Neural cell (in vitro differentiated cells): ENCODE data around the gene URAD. TPM values are rescaled to one million over a fixed set of nuclear protein-coding genes. Genes with fewer than 3 reads are reported as not detected.

Source experiments
- H2AFZ ChIP-seq: fragments of 200-600, 300-800 bp; sonication (generic), shearing (Covaris generic); 2 replicates; pipeline ENCODE4 v1.6.0; 2014; ENCODE audit warnings: low read depth, mild to moderate bottlenecking, antibody characterized with exemption, low read length, moderate library complexity
- H3F3A ChIP-seq: fragments of 200-600 bp; shearing (Covaris generic); 2 replicates; pipeline ENCODE4 v1.6.1; 2016; ENCODE audit warnings: mild to moderate bottlenecking, moderate library complexity, mixed read lengths, antibody characterized with exemption, low read length; ENCODE audit not compliant: insufficient read depth, poor library complexity, severe bottlenecking
- H3K27ac ChIP-seq: fragments of 200-600, 300-800 bp; sonication (generic), shearing (Covaris generic); 2 replicates; pipeline ENCODE4 v1.5.1; 2014; ENCODE audit warnings: mild to moderate bottlenecking, low read length, moderate library complexity
- H3K27me3 ChIP-seq: fragments of 300-800, 200-600 bp; sonication (generic), shearing (Covaris generic); 2 replicates; pipeline ENCODE4 v1.6.0; 2014; ENCODE audit warnings: mild to moderate bottlenecking, low read depth, low read length, moderate library complexity; ENCODE audit not compliant: insufficient read depth
- H3K36me3 ChIP-seq: fragments of 300-800, 200-600 bp; sonication (generic), shearing (Covaris generic); 2 replicates; pipeline ENCODE4 v1.5.1; 2014; ENCODE audit warnings: mild to moderate bottlenecking, antibody characterized with exemption, low read length, moderate library complexity; ENCODE audit not compliant: insufficient read depth
- H3K4me2 ChIP-seq: fragments of 300-800, 200-600 bp; sonication (generic), shearing (Covaris generic); 2 replicates; pipeline ENCODE4 v1.6.0; 2014; ENCODE audit warnings: mild to moderate bottlenecking, low read length
- H3K4me3 ChIP-seq: fragments of 300-800, 200-600 bp; sonication (generic), shearing (Covaris generic); 2 replicates; pipeline ENCODE4 v1.5.1; 2014; ENCODE audit warnings: mild to moderate bottlenecking, low read length, moderate library complexity
- H3K79me2 ChIP-seq: fragments of 200-600 bp; shearing (Covaris generic); replicated peaks from 2 replicates; pipeline ENCODE4 v1.6.0; 2014; ENCODE audit warnings: mild to moderate bottlenecking, low read length, moderate library complexity; ENCODE audit not compliant: insufficient read depth
- H3K9ac ChIP-seq: fragments of 300-800, 200-600 bp; sonication (generic), shearing (Covaris generic); 2 replicates; pipeline ENCODE4 v1.6.1; 2016; ENCODE audit warnings: mild to moderate bottlenecking, low read length, mixed read lengths
- H3K9me2 ChIP-seq: fragments of 200-600 bp; shearing (Covaris generic); 2 replicates; pipeline ENCODE4 v1.6.1; 2016; ENCODE audit warnings: mild to moderate bottlenecking, low read length, mixed read lengths; ENCODE audit not compliant: insufficient read depth
- H3K9me3 ChIP-seq: fragments of 200-600, 300-800 bp; sonication (generic), shearing (Covaris generic); 2 replicates; pipeline ENCODE4 v1.6.1; 2016; ENCODE audit warnings: mild to moderate bottlenecking, mixed run types, low read length, moderate library complexity, mixed read lengths
- H4K20me1 ChIP-seq: fragments of 200-600 bp; shearing (Covaris generic); 2 replicates; pipeline ENCODE4 v1.6.1; 2016; ENCODE audit warnings: mild to moderate bottlenecking, mixed run types; ENCODE audit not compliant: insufficient read depth
- CTCF ChIP-seq: fragments of 450-650 bp; IDR thresholded peaks from 2 replicates; pipeline ENCODE4 v1.5.1; 2014; ENCODE audit warnings: antibody characterized with exemption, mild to moderate bottlenecking, moderate library complexity; ENCODE audit not compliant: poor library complexity, severe bottlenecking
- EZH2 ChIP-seq: fragments of 200-600, 300-800 bp; shearing (Covaris generic), sonication (generic); IDR thresholded peaks from 2 replicates; pipeline ENCODE4 v1.6.1; 2014; ENCODE audit warnings: antibody characterized with exemption, low read length, borderline replicate concordance, mild to moderate bottlenecking; ENCODE audit not compliant: insufficient read depth, poor library complexity, severe bottlenecking
- MXI1 ChIP-seq: fragments of 450-650 bp; conservative IDR thresholded peaks from 2 replicates; pipeline ENCODE4 v1.6.1; 2014; ENCODE audit warnings: antibody characterized with exemption, mild to moderate bottlenecking; ENCODE audit not compliant: poor library complexity, severe bottlenecking
- POLR2AphosphoS5 ChIP-seq: IDR thresholded peaks from 2 replicates; pipeline ENCODE4 v1.6.1; 2012
- SMC3 ChIP-seq: fragments of 450-650 bp; conservative IDR thresholded peaks from 2 replicates; pipeline ENCODE4 v1.6.1; 2014; ENCODE audit warnings: antibody characterized with exemption, mild to moderate bottlenecking, moderate library complexity; ENCODE audit not compliant: poor library complexity
- TAF1 ChIP-seq: IDR thresholded peaks from 2 replicates; pipeline ENCODE4 v1.6.1; 2012; ENCODE audit warnings: low read depth
- polyA plus RNA-seq: library from polyadenylated mRNA; depleted of rRNA; stranded (reverse); fragments of >200 nt; gene quantifications from 2 replicates; pipeline ENCODE4 v1.2.3, GENCODE V29; 2014
- TF ChIP-seq, protein P1 (sequence below): IDR thresholded peaks from 2 replicates; pipeline ENCODE4 v1.6.1; 2012; ENCODE audit warnings: borderline replicate concordance

URAD gene
- polyA plus RNA-seq, 1 donor from 2014 or later: not detected

- no peaks in the 10 kb centered on the region for H3K9me3 ChIP-seq
- no peaks in the 10 kb centered on the region for H4K20me1 ChIP-seq
- no peaks in the 10 kb centered on the region for H3K79me2 ChIP-seq
- TF ChIP-seq TAF1: no peak
- TF ChIP-seq CTCF: no peak
- no peak for TF ChIP-seq POLR2AphosphoS5
- no peak for TF ChIP-seq MXI1
- TF ChIP-seq, protein P1, sequence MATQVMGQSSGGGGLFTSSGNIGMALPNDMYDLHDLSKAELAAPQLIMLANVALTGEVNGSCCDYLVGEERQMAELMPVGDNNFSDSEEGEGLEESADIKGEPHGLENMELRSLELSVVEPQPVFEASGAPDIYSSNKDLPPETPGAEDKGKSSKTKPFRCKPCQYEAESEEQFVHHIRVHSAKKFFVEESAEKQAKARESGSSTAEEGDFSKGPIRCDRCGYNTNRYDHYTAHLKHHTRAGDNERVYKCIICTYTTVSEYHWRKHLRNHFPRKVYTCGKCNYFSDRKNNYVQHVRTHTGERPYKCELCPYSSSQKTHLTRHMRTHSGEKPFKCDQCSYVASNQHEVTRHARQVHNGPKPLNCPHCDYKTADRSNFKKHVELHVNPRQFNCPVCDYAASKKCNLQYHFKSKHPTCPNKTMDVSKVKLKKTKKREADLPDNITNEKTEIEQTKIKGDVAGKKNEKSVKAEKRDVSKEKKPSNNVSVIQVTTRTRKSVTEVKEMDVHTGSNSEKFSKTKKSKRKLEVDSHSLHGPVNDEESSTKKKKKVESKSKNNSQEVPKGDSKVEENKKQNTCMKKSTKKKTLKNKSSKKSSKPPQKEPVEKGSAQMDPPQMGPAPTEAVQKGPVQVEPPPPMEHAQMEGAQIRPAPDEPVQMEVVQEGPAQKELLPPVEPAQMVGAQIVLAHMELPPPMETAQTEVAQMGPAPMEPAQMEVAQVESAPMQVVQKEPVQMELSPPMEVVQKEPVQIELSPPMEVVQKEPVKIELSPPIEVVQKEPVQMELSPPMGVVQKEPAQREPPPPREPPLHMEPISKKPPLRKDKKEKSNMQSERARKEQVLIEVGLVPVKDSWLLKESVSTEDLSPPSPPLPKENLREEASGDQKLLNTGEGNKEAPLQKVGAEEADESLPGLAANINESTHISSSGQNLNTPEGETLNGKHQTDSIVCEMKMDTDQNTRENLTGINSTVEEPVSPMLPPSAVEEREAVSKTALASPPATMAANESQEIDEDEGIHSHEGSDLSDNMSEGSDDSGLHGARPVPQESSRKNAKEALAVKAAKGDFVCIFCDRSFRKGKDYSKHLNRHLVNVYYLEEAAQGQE: no peak
- TF ChIP-seq SMC3: no peak
- no peak for TF ChIP-seq EZH2
- H3K27me3 ChIP-seq: peaks cover 100% of the 10 kb centered on the region
- no peaks in the 10 kb centered on the region for H3F3A ChIP-seq
- no peak overlapping the region for H3K27ac ChIP-seq
- H3K4me3 ChIP-seq: no peak overlapping the region
- no peak overlapping the region for H3K9ac ChIP-seq
- H3K36me3 ChIP-seq: no peaks in the 10 kb centered on the region
- no peak overlapping the region for H2AFZ ChIP-seq
- no peak overlapping the region for H3K4me2 ChIP-seq
- no peaks in the 10 kb centered on the region for H3K9me2 ChIP-seq
Observed at GRCh38 chr13:27971776-27972477, 16.6 kb downstream of the URAD start.

- Histone ChIP-seq H3K36me3 (no peaks in the 10 kb centered on the region), H3K9me3 (no peaks in the 10 kb centered on the region), H3K27ac (no peak overlapping the region), H3K9me2 (no peaks in the 10 kb centered on the region), H3K27me3 (peaks cover 100% of the 10 kb centered on the region), H4K20me1 (no peaks in the 10 kb centered on the region), H3F3A (no peaks in the 10 kb centered on the region), H3K79me2 (no peaks in the 10 kb centered on the region), H2AFZ (no peak overlapping the region), H3K4me3 (no peak overlapping the region), H3K4me2 (no peak overlapping the region), H3K9ac (no peak overlapping the region)
- TF ChIP-seq EZH2 (peak; percentile 34), TAF1 (no peak)
Observed at GRCh38 chr13:27971236-27971645, 17.3 kb downstream of the URAD start.
